Activated naive CD4-positive, alpha-beta T cell treated with anti-CD3 and anti-CD28 coated beads for 36 hours (primary cell): Measurements from ENCODE around the gene ZNF532. TPM values are rescaled to one million over a fixed set of nuclear protein-coding genes. Genes with fewer than 3 reads are reported as not detected.

Source experiments
- CTCF ChIA-PET: fragments of 350-600 bp; sonication (Branson Sonifier 250); formaldehyde crosslinking; loops from one replicate; lab custom pipeline; 2021; ENCODE audit warnings: antibody characterized with exemption; lab: Charles Lee
- DNase-seq: peaks from one replicate; pipeline ENCODE4 v3.0.0-alpha.2; 2020
- H3K27ac Mint-ChIP-seq: one replicate; pipeline ENCODE4 v1.8.0; 2021; ENCODE audit warnings: mild to moderate bottlenecking, mixed read lengths
- H3K27me3 Mint-ChIP-seq: one replicate; pipeline ENCODE4 v1.8.0; 2021; ENCODE audit warnings: low read depth, mixed read lengths
- H3K36me3 Mint-ChIP-seq: one replicate; pipeline ENCODE4 v1.8.0; 2021; ENCODE audit warnings: low read depth, mixed read lengths
- H3K4me1 Mint-ChIP-seq: one replicate; pipeline ENCODE4 v1.8.0; 2021; ENCODE audit warnings: low read depth, mixed read lengths
- H3K4me3 Mint-ChIP-seq: one replicate; pipeline ENCODE4 v1.8.0; 2021; ENCODE audit warnings: mild to moderate bottlenecking, moderate library complexity, mixed read lengths
- H3K9me3 Mint-ChIP-seq: one replicate; pipeline ENCODE4 v1.8.0; 2021; ENCODE audit warnings: mixed read lengths
- intact Hi-C: fragments of 100-400 bp; cut with micrococcal nuclease; formaldehyde crosslinking; loops from one replicate; pipeline ENCODE4 v1.15.1; 2023
- total RNA-seq, 2 experiments: library from RNA; stranded (reverse); gene quantifications; one replicate each; pipeline ENCODE4 v1.2.3, GENCODE V29; 2021

The ZNF532 gene
- total RNA-seq, 2 experiments from 2014 or later: 4.0 to 4.3 TPM

DNA sequence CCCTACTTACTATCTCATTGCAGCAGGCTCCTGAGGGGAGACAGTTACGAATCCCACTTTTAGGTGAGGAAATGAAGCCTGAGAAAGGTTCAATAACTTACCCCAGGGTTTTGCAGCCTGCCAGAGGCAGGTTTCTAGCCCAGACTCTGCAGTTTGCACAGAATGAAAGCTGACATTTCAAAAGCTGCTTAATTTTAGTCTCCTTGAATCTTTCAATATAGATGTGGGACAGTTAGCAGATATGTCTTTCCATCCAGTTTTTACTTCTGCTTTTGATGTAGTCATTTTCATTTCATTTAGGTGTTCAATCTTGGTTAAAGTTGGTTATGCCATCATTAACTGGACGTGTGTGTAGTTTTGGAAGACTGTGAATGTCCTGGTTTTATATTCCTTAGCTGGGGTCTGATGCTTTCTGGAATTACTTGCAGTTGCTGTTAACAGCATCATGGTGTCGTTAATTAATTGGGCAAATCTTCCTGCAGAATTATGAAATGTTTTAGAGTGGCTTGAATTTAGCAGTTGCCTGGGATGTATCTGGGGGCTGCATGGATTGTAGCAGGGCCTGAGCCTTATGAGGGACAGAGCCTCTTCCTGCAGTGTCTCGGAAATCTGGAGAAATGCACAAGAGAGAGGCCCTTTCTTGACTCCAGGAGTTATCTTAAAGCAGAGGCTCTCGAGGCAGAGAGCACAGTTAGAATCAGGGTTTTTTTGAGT, 100.8 kb downstream of the ZNF532 start:
- Mint-ChIP-seq H3K9me3 (no peaks in the 10 kb centered on the region), H3K4me3 (no peak overlapping the region), H3K36me3 (no peaks in the 10 kb centered on the region), H3K27me3 (no peaks in the 10 kb centered on the region), H3K4me1 (no peaks in the 10 kb centered on the region), H3K27ac (no peak overlapping the region)
- CTCF ChIA-PET: no interaction called here
- no peak for DNase-seq
- intact Hi-C loops: no loop called here

DNA sequence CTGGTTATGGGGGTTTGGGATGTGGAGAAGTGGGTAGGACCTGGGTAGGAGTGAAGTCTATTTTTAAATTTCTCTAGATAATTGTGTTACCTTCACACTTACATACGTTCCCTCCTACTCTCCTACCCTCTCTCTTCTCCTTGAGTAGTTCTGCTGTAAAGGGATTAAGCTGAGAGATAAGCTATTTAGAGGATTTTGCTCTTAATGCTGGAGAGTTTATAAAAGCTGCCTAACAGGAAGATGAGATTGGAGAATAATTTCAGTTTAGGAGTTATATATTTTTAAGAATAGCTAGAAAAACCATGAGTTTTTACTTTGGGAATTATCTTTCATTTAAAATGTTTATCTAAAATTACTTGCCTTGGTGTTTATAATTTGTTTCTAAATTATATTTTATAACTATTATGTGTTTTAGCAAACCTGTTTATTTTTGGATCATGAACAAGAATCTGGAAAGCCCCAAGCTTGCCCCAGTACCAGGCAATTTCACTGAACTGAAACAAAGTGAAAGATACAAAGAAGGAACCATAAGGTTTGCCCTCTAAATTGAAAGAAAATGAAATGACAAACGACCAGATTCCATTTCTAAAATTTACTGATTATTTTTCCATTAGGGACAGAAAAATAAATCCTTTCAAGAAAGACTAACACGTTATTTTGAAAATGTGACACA, 101.5 kb downstream of the ZNF532 start:
- intact Hi-C loops: no loop called here
- Mint-ChIP-seq H3K27ac (no peak overlapping the region), H3K9me3 (no peaks in the 10 kb centered on the region), H3K4me1 (no peaks in the 10 kb centered on the region), H3K27me3 (no peaks in the 10 kb centered on the region), H3K36me3 (no peaks in the 10 kb centered on the region), H3K4me3 (no peak overlapping the region)
- CTCF ChIA-PET: no interaction called here
- DNase-seq: no peak

DNA sequence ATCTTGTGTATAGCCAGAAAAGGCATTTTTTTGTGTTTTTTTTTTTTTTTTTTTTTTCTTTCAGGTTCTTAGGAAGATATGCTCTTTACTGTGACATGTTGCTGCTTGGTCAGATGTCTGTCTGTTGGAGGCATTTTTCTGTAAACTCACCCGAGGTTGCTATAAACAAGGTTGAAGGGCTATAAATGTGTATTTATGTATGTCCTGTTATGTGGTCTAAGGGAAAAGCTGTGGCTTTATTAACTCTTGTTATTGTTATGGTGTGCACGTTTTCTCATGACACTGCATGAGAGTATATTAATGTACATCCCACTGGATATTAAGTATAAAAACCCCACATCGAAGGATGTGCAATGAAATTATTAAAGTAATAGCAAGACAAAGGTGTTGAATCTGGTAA, 102.0 kb downstream of the ZNF532 start:
- Mint-ChIP-seq H3K4me1 (no peaks in the 10 kb centered on the region), H3K27ac (no peak overlapping the region), H3K9me3 (no peaks in the 10 kb centered on the region), H3K36me3 (no peaks in the 10 kb centered on the region), H3K4me3 (no peak overlapping the region), H3K27me3 (no peaks in the 10 kb centered on the region)
- DNase-seq: no peak
- CTCF ChIA-PET: interaction anchor here (1.1 kb wide), 1 partner anchor 198 kb away, joined by 3 read pairs; no protein-coding TSS in a partner anchor
- intact Hi-C loops: no loop called here

DNA sequence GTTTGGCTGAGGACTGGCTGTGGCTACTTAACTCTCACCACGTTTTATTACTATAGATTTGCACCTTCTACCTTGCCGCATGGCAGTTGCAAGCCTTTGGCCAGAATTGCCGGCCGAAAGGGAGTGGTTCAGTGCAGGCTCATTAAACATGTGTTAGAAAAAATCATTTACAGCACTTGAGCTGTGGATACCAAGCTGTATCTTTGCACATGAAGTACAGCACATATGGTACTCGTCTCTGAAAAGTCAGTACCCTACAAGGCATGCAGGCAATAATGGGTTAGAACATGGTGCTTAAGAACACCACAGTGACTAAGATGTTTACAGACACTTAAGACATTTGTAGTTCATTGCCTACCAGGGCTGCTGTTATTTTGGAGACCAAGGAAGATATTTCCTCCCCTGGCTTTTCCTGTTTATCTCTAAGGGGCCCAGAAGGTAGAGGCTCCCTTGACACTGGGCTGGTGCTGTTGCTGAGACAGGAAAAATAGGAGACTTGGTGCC, 103.1 kb downstream of the ZNF532 start:
- Mint-ChIP-seq H3K27ac (no peak overlapping the region), H3K4me3 (no peak overlapping the region), H3K9me3 (no peaks in the 10 kb centered on the region), H3K36me3 (no peaks in the 10 kb centered on the region), H3K4me1 (no peaks in the 10 kb centered on the region), H3K27me3 (peaks cover 2% of the 10 kb centered on the region)
- DNase-seq: no peak
- intact Hi-C loops: no loop called here
- CTCF ChIA-PET: interaction anchor here (1.1 kb wide), 1 partner anchor 199 kb away, joined by 3 read pairs; no protein-coding TSS in a partner anchor

DNA sequence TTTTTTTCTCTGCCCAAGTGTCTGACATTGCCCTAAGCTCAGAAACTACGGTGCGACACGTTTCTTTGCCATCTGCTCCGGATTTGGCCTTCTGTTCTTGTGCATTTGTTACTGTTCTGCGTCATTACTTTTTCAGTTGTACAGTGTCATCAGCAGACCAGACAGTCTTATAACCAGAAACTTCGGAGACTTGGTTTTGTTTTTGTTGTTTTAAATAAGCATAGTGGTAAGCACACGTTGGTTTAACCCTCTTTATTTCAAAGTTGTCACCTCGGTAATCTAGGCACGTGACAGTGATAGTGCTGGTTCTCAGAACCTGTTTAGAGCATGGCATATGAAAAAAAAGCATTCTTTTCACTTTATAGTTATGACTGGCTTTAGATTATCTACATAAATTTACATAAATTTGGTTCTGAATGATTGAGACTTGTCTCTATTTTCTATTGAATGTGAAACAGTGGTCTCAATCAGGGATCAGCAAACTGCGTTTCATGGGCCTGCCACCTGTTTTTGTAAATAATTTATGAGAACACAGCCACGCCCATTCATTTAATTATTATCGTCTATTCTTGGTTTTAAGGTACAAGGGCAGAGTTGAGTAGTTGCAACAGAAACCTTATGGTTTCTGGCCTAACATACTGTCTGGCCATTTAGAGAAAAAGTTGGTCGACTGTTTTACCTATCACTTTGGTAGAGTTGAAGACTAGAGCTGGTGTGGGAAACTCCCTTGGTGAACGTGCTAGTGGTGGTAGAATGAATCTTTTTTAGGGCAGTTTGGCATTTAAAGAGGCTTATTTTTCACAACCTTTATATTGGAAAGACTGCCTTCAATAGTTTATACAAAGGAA, 106.5 kb downstream of the ZNF532 start:
- intact Hi-C loops: no loop called here
- DNase-seq: no peak
- Mint-ChIP-seq H3K9me3 (no peaks in the 10 kb centered on the region), H3K4me1 (no peaks in the 10 kb centered on the region), H3K27me3 (peaks cover 12% of the 10 kb centered on the region), H3K36me3 (no peaks in the 10 kb centered on the region), H3K4me3 (no peak overlapping the region), H3K27ac (no peak overlapping the region)
- CTCF ChIA-PET: no interaction called here

DNA sequence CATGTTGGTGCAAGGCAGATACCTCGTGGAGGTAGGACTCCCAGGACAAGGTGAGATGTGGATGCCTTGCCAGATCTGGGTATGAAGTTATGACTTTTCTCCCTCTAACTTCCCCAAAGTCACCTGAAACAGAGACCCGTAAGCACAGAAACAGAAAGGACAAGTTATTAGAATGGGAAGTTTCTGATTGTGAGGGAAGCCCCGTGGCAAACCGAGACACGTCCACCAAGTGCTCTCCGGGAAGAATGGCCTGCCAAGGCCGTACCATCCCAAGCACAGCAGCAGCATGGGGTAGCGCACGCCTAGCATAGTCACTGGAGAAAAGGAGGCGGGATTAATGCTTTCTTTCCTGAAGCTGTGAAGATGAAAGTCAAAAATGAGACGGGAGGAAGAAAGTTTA, 110.6 kb downstream of the ZNF532 start:
- CTCF ChIA-PET: no interaction called here
- intact Hi-C loops: no loop called here
- H3K4me3 Mint-ChIP-seq: no peak overlapping the region
- DNase-seq: no peak
- H3K9me3 Mint-ChIP-seq: no peaks in the 10 kb centered on the region
- H3K4me1 Mint-ChIP-seq: no peaks in the 10 kb centered on the region
- H3K27ac Mint-ChIP-seq: no peak overlapping the region
- H3K27me3 Mint-ChIP-seq: peaks cover 15% of the 10 kb centered on the region
- H3K36me3 Mint-ChIP-seq: no peaks in the 10 kb centered on the region

DNA sequence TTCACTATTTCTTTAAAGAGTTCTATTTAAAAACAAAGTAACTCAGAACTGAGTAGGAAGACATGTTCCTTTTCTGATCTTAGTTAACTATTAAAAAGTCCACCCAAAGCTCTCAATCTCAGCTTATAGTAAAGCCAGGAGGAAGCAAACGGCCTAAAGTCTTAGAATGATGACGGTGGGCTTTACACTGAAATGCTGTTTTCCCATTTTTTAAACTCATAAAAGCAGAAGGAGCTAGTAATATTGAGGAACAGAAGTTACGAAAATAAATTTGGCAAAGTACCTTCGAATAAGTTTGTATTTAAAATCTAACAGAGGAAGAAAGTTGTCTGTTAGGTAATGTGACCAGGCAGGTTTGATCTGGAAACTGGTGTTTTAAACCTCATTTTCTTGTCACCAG, 111.1 kb downstream of the ZNF532 start:
- H3K27me3 Mint-ChIP-seq: peaks cover 15% of the 10 kb centered on the region
- no peaks in the 10 kb centered on the region for H3K4me1 Mint-ChIP-seq
- no peaks in the 10 kb centered on the region for H3K9me3 Mint-ChIP-seq
- intact Hi-C loops: no loop called here
- H3K4me3 Mint-ChIP-seq: no peak overlapping the region
- H3K27ac Mint-ChIP-seq: no peak overlapping the region
- no peak for DNase-seq
- H3K36me3 Mint-ChIP-seq: no peaks in the 10 kb centered on the region
- CTCF ChIA-PET: no interaction called here

DNA sequence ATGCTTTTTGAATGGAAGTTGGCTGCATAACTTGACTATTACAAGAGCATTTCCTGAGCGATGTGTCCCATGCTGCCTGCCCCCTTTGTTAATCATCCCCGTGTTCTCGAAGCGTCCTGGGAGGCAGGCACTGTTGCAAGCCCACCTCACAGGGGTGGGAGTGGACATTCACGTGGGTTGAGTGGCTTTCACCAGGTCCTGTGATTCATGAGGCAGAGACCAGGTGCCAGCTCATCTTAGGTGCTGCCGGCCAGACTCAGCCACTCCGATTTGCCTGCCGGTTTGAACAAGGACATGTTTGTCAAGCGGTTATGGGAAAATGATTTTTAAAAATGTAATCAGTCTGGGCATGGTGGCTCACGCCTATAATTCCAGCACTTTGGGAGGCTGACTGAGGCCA, 112.5 kb downstream of the ZNF532 start:
- CTCF ChIA-PET: no interaction called here
- Mint-ChIP-seq H3K27me3 (peaks cover 13% of the 10 kb centered on the region), H3K4me3 (no peak overlapping the region), H3K4me1 (no peaks in the 10 kb centered on the region), H3K36me3 (no peaks in the 10 kb centered on the region), H3K9me3 (no peaks in the 10 kb centered on the region), H3K27ac (no peak overlapping the region)
- intact Hi-C loops: no loop called here
- no peak for DNase-seq

DNA sequence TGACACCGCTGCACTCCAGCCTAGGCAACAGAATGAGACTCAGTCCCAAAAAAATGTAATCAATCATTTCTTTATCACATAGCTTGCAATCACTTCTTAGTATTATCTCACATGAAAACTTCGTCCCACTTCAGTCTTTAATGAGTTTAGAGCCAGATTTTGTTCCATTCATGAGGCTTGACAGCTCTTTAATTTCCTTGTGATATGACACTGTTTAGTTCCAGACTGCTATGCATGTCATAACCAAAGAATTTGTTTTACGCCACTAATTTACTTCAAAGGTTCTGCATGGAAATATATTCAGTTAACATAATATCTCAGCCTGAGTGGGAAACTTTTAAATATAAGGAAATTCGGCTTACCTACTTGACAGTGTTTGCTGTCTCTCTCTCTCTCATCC, 113.1 kb downstream of the ZNF532 start:
- peaks cover 13% of the 10 kb centered on the region for H3K27me3 Mint-ChIP-seq
- H3K27ac Mint-ChIP-seq: no peak overlapping the region
- intact Hi-C loops: no loop called here
- H3K4me1 Mint-ChIP-seq: no peaks in the 10 kb centered on the region
- H3K9me3 Mint-ChIP-seq: no peaks in the 10 kb centered on the region
- no peak for DNase-seq
- CTCF ChIA-PET: no interaction called here
- H3K36me3 Mint-ChIP-seq: peaks cover 2% of the 10 kb centered on the region
- no peak overlapping the region for H3K4me3 Mint-ChIP-seq

DNA sequence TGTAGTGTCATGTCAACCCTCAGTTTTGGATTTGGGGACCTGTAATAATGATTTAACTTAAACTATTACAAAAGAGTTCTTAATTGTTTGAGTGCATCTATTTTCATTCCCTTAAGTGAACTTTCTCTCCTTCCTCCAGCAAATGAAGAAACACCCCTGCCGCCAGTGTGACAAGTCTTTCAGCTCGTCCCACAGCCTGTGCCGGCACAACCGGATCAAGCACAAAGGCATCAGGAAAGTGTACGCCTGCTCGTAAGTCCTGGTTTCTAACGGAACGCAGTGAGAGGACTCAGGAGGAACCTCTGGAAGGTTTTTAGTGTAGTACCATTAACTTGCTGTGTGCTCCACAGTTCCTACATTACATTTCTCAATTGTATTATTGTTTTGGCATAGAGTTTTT, 114.2 kb downstream of the ZNF532 start:
- Mint-ChIP-seq H3K4me3 (no peak overlapping the region), H3K9me3 (no peaks in the 10 kb centered on the region), H3K4me1 (no peaks in the 10 kb centered on the region), H3K27ac (no peak overlapping the region), H3K36me3 (peaks cover 2% of the 10 kb centered on the region), H3K27me3 (peaks cover 10% of the 10 kb centered on the region)
- DNase-seq: no peak
- intact Hi-C loops: no loop called here
- CTCF ChIA-PET: no interaction called here

DNA sequence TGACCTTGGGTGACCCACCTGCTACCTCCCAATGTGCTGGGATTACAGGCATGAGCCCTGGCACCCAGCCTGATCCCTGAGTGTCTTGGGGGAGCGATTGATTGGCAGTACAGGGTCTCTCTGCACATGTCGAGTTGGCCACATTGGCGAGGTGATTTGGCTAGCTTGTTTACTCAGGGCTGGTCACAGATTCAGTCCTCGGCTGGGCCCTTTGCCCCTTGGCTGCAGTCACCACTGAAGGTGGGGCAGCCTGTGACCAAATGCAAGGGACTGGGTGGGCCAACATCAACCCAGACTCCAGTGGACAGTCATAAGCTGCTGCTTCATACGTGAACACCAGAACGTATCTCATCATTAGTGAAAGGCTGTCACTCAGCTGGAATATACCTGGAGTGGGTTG, 114.9 kb downstream of the ZNF532 start:
- Mint-ChIP-seq H3K27me3 (peaks cover 10% of the 10 kb centered on the region), H3K4me3 (no peak overlapping the region), H3K9me3 (no peaks in the 10 kb centered on the region), H3K36me3 (peaks cover 2% of the 10 kb centered on the region), H3K27ac (no peak overlapping the region), H3K4me1 (no peaks in the 10 kb centered on the region)
- CTCF ChIA-PET: interaction anchor here (1.0 kb wide), 1 partner anchor 91 kb away, joined by 3 read pairs; no protein-coding TSS in a partner anchor
- DNase-seq: no peak
- intact Hi-C loops: no loop called here

DNA sequence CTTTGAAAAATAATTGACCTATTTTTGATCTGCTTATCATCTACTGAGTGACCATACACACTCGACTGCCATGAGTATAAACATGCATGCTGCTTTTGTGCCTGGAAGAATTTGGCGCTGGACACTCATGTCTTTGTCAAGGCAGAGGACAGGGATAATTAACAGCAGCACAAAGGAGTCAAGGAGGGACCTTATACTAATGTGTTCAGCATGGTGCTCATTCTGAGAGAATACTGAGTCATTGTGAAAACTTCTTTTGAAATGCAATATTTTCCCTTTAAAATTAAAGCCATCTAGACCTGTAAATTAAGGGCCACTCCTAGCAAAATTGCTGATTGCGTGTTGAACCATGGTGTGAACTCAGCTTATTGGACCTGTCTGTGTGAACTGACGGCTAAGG, 116.3 kb downstream of the ZNF532 start:
- H3K27ac Mint-ChIP-seq: no peak overlapping the region
- intact Hi-C loops: no loop called here
- H3K36me3 Mint-ChIP-seq: peaks cover 2% of the 10 kb centered on the region
- no peaks in the 10 kb centered on the region for H3K9me3 Mint-ChIP-seq
- no peak overlapping the region for H3K4me3 Mint-ChIP-seq
- no peak for DNase-seq
- CTCF ChIA-PET: no interaction called here
- no peaks in the 10 kb centered on the region for H3K4me1 Mint-ChIP-seq
- H3K27me3 Mint-ChIP-seq: peaks cover 4% of the 10 kb centered on the region
